ENCODE data around the gene TLX2. TPM values are rescaled to one million over a fixed set of nuclear protein-coding genes. Genes with fewer than 3 reads are reported as not detected.
A peak's percentile ranks its signal among the peaks of the same experiment; 100 is the strongest.

The TLX2 gene
- total and polyA plus RNA-seq, 8 donors = 0.08 TPM; not detected in 6

DNA sequence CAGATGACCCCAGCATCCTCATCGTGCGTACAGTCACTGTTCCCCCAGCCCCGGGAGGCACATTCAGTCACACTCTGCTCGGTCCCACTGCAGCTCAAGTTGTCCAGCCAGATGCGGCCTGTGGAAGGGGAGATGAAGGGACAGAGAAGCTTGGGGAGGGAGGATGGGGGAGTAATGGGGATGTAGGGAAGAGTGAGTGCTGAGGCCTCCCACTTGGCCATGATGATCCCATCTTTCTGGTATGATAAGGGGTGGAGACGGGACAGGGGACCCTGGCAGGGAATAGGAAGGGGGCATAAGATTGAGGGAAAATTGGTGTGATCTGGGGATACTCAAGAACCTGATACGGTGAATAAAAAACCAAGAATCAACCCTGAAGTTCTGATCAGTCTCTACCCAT lies 36.0 kb downstream of the TLX2 start:
- H3K4me1 ChIP-seq = peaks cover 10 to 37% of the 10 kb centered on the region in 2 donors
- H3K27ac ChIP-seq = no peak overlapping the region
- no peaks in the 10 kb centered on the region for H3K9me3 ChIP-seq
- DNase-seq (no peak), ATAC-seq (no peak)
- TF ChIP-seq, protein P1, sequence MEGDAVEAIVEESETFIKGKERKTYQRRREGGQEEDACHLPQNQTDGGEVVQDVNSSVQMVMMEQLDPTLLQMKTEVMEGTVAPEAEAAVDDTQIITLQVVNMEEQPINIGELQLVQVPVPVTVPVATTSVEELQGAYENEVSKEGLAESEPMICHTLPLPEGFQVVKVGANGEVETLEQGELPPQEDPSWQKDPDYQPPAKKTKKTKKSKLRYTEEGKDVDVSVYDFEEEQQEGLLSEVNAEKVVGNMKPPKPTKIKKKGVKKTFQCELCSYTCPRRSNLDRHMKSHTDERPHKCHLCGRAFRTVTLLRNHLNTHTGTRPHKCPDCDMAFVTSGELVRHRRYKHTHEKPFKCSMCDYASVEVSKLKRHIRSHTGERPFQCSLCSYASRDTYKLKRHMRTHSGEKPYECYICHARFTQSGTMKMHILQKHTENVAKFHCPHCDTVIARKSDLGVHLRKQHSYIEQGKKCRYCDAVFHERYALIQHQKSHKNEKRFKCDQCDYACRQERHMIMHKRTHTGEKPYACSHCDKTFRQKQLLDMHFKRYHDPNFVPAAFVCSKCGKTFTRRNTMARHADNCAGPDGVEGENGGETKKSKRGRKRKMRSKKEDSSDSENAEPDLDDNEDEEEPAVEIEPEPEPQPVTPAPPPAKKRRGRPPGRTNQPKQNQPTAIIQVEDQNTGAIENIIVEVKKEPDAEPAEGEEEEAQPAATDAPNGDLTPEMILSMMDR (IDR thresholded peaks at IDR 0.05) = no peak
- intact Hi-C loops (cut with DNase I) = no loop called here
- no peaks in the 10 kb centered on the region for H3K27me3 ChIP-seq
- H3K4me3 ChIP-seq = no peak overlapping the region
- H3K36me3 ChIP-seq = no peaks in the 10 kb centered on the region

DNA sequence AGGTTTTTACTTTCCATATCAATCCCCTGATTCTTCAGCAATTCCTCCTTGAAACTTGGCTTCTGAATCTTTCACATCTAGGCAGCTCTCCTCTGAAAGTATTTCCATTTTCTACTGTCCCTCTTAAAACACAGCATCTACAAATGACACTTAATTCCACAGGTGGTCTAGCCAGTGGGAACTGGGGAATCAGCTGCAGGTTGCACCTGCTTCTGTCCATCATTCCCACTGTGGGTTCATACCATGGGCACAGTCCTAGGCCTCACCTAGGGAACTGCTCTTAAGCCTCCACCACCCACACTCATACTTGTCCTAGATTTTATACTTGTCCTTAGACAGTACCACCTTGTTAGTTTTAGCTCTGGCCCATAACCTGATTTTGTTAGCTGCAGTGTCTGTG lies 37.3 kb downstream of the TLX2 start:
- peaks cover 0 to 5% of the 10 kb centered on the region in 2 donors for H3K36me3 ChIP-seq
- no peak for ATAC-seq
- H3K9me3 ChIP-seq = no peaks in the 10 kb centered on the region
- TF ChIP-seq, protein P1 (IDR thresholded peaks at IDR 0.05) = no peak
- no peak for DNase-seq
- H3K4me1 ChIP-seq = peaks cover 13 to 50% of the 10 kb centered on the region in 2 donors
- H3K27ac ChIP-seq = no peak overlapping the region
- intact Hi-C loops (cut with DNase I) = no loop called here
- H3K27me3 ChIP-seq = no peaks in the 10 kb centered on the region
- no peak overlapping the region for H3K4me3 ChIP-seq

DNA sequence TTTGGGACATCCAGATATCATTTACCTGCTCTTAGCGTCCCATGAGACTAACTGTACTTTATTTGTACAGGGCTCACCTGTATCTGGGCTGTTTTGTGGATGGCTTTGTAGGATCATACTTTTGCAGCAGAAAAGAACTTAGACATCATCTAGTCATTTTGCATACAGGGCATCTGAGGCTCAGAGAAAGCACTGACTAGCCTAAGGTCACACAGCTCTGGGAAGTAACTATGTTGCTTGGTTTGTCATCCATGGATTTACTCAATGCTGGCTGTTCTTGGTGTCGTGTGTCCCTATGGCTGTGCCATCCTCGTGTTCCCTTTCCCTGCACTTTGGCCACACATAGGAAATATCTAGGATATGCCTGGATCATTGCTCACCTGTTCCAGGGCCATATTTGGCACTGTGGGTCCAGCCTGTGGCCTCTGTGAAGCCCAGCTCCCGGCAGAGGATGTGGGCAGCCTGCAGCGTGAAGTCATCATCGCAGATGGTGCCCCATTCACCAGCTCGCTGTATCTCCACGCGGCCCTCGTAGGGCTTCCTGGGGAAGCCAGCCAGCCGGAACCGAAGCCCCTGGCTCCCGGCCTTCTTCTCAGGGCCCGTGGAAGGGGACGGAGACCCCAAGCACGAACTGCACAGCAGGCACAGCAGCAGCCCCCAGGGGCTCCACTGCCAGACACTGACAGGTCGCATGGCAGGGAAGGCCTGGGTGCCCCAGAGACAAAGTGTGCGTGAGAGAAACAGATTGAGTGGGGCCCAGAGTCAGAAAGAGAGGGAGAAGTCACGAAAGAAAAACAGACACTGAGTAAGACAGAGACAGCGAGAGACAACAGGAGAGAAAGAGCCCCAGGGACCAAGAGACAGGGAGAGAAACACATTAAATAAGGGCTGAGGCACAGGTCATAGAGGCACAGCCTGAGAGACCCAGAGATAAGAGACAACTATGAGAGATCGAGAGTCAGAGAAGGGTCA lies 38.0 kb downstream of the TLX2 start:
- no peak for DNase-seq
- no peaks in the 10 kb centered on the region for H3K27me3 ChIP-seq
- H3K4me1 ChIP-seq = peaks cover 13 to 57% of the 10 kb centered on the region in 2 donors
- no peaks in the 10 kb centered on the region for H3K9me3 ChIP-seq
- peaks cover 0 to 11% of the 10 kb centered on the region in 2 donors for H3K36me3 ChIP-seq
- TF ChIP-seq, protein P1 (IDR thresholded peaks at IDR 0.05) = no peak
- intact Hi-C loops (cut with DNase I) = no loop called here
- no peak for ATAC-seq
- H3K4me3 ChIP-seq = no peak overlapping the region
- no peak overlapping the region for H3K27ac ChIP-seq

DNA sequence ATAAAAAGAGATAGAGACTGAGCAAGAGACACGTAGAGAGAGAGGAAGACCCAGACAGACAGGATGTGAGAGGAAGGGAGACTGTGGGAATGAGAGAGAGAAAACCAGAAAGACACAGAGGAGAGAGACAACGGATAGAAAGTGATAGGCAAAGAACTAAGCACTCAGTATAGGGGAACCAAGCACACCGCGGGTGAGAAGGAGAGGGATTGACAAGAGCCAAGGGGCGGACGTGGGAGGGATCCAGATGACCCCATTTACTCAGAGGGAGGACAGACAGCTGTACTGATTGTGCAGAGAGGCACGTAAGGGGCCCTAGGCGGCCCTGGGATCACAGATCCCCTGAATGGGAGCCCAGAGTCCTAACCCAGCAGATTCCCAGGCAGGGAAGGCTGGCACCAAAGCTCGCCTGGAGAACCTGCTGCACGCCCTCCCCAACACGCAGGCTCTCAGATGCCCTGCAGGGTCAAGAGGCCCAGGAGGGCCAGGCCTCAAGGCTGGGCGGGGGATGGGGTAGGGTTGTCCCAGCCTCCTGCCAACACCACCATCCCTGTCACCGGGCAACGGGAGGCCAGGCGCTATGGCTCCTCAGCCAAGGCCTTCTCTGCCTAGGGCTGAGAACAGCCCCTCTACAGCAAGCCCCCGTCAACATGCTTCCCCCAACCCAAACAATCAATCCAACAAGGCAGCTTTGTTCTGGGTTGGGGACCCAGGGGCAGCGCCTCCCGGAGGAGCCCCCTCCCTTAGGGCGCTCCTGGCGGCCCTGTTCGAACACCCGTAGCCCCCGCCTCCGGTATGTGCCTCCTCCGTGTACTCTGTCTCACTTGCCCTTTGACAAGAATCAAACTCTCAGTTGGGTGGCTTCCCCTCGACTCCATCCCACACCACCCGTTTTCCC lies 38.9 kb downstream of the TLX2 start:
- intact Hi-C loops (cut with DNase I) = no loop called here
- peak in 2 of 4 donors; percentile 37 to 58 for DNase-seq
- H3K9me3 ChIP-seq = no peaks in the 10 kb centered on the region
- TF ChIP-seq, protein P1 (IDR thresholded peaks at IDR 0.05) = no peak
- H3K27me3 ChIP-seq = no peaks in the 10 kb centered on the region
- H3K4me1 ChIP-seq = peaks cover 13 to 58% of the 10 kb centered on the region in 2 donors
- peak overlapping the region in 1 of 2 donors; percentile 84 for H3K27ac ChIP-seq
- H3K4me3 ChIP-seq = peak overlapping the region; percentile 72 to 95
- ATAC-seq = peak; percentile 0
- H3K36me3 ChIP-seq = peaks cover 0 to 11% of the 10 kb centered on the region in 2 donors

Measured in left lung (tissue), 10 donors.